Putamen (tissue), 1 donor: ENCODE measurements around the gene ALDH1L2.
"Not testable (repeated sequence)": the region's sequence is repeated elsewhere in the genome, so short reads cannot be mapped to it uniquely, and the experiment has no call there.

Experiments
- DNase-seq: peaks from one replicate; pipeline ENCODE4 v3.0.0-alpha.2; 2016; ENCODE audit warnings: low spot score

ALDH1L2 gene

GRCh38 chr12:105084251-105085250, at the start of gene ALDH1L2:
Gene ALDH1L2 (minus strand): TSS chr12:105084458. CDS start chr12:105084436, 22 bp downstream.
- peak; percentile 65 for DNase-seq

- DNase-seq, result no peak
Observed at GRCh38 chr12:105120551-105120950, 36.3 kb upstream of the ALDH1L2 start.

- DNase-seq, result no peak
Observed at GRCh38 chr12:105116969-105117368, 32.7 kb upstream of the ALDH1L2 start.

GRCh38 chr12:105113094-105113493, 28.8 kb upstream of the ALDH1L2 start:
- no peak for DNase-seq

- no peak for DNase-seq
Observed at GRCh38 chr12:105110851-105111250, 26.6 kb upstream of the ALDH1L2 start.

GRCh38 chr12:105109465-105110212, 25.4 kb upstream of the ALDH1L2 start:
- DNase-seq, result no peak

- DNase-seq, result peak; percentile 93
Observed at GRCh38 chr12:105107494-105108371, 23.5 kb upstream of the ALDH1L2 start, which contains the start of gene WASHC4. Gene WASHC4 (plus strand): TSS chr12:105107731. CDS start chr12:105107801, 70 bp downstream.

- DNase-seq, result no peak
Observed at GRCh38 chr12:105107171-105107493, 22.9 kb upstream of the ALDH1L2 start.

GRCh38 chr12:105106621-105107020, 22.4 kb upstream of the ALDH1L2 start:
- DNase-seq, result no peak

- no peak for DNase-seq
Observed at GRCh38 chr12:105104762-105105161, 20.5 kb upstream of the ALDH1L2 start.

GRCh38 chr12:105102673-105103072, 18.4 kb upstream of the ALDH1L2 start:
- DNase-seq, result no peak

GRCh38 chr12:105100998-105101397, 16.7 kb upstream of the ALDH1L2 start:
- DNase-seq, result no peak

- DNase-seq, result no peak
Observed at GRCh38 chr12:105100207-105100985, 16.1 kb upstream of the ALDH1L2 start.

- DNase-seq, result no peak
Observed at GRCh38 chr12:105099356-105099755, 15.1 kb upstream of the ALDH1L2 start.

GRCh38 chr12:105095338-105095737, 11.1 kb upstream of the ALDH1L2 start:
- not testable (repeated sequence) for DNase-seq

- no peak for DNase-seq
Observed at GRCh38 chr12:105092336-105092735, 8.1 kb upstream of the ALDH1L2 start.

GRCh38 chr12:105091476-105092206, 7.4 kb upstream of the ALDH1L2 start:
- no peak for DNase-seq

- no peak for DNase-seq
Observed at GRCh38 chr12:105090361-105090760, 6.1 kb upstream of the ALDH1L2 start.

- DNase-seq, result no peak
Observed at GRCh38 chr12:105089817-105090216, 5.6 kb upstream of the ALDH1L2 start.

- DNase-seq, result no peak
Observed at GRCh38 chr12:105085501-105085900, 1.2 kb upstream of the ALDH1L2 start.
